RPMI8226 (cell line): ENCODE measurements around the gene LHX4.
A peak's percentile ranks its signal among the peaks of the same experiment; 100 is the strongest.

ENCODE experiments used
- DNase-seq: peaks from one replicate; pipeline ENCODE4 v3.0.0-alpha.2; 2015

The LHX4 gene

DNA sequence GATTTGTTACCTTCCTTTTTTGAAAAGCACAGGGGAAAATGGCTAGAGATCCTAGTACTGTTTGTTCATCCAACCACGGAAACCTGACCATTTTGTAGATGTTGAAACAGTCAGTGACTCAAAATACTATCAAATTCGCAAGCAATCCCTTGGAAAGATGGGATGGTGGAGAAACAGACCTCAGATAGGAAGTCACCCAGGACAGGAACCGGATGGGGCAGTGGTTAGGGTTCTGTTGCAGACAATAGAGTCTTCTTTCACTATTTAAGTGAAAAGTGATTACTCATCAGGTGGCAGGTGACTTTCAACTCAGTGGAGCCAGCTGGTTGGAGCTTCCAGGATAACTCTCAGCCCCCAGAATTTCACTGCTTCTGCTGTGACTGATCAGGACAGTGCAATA lies 17.0 kb downstream of the LHX4 start:
- DNase-seq: peak; percentile 35

DNA sequence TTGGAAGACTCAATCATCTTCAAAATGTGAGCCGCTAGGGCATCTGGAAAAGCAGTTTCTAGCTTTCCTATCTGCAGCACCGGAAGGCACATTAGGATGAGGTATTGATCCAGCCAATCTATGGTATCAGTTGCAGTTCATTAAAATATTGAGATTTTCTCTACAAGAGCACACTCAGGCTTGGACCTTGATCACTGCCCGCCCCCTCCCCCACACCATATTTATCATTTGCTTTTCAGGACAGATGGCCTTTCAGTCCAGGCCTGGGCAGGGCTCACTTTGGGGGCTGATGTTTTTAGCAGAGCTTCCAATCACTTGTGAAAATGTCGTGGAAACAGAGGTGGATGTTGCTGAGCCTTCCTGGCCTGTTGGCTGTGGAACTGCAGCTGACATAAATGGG lies 17.5 kb downstream of the LHX4 start:
- no peak for DNase-seq

DNA sequence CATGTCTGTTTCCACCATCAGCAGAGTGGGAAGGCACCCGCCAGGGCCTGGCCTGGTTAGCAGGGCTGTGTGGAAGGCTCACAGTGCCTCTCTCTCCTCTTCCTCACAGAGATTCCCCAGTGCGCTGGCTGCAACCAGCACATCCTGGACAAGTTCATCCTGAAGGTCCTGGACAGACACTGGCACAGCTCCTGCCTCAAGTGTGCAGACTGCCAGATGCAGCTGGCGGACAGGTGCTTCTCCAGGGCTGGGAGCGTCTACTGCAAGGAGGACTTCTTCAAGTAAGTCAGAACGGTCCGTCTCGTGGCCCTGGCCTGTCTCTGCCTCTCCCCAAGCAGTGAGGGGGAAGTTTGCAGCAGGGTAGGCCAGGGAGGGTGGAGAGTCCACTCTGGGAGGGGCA lies 18.1 kb downstream of the LHX4 start:
- DNase-seq: no peak

DNA sequence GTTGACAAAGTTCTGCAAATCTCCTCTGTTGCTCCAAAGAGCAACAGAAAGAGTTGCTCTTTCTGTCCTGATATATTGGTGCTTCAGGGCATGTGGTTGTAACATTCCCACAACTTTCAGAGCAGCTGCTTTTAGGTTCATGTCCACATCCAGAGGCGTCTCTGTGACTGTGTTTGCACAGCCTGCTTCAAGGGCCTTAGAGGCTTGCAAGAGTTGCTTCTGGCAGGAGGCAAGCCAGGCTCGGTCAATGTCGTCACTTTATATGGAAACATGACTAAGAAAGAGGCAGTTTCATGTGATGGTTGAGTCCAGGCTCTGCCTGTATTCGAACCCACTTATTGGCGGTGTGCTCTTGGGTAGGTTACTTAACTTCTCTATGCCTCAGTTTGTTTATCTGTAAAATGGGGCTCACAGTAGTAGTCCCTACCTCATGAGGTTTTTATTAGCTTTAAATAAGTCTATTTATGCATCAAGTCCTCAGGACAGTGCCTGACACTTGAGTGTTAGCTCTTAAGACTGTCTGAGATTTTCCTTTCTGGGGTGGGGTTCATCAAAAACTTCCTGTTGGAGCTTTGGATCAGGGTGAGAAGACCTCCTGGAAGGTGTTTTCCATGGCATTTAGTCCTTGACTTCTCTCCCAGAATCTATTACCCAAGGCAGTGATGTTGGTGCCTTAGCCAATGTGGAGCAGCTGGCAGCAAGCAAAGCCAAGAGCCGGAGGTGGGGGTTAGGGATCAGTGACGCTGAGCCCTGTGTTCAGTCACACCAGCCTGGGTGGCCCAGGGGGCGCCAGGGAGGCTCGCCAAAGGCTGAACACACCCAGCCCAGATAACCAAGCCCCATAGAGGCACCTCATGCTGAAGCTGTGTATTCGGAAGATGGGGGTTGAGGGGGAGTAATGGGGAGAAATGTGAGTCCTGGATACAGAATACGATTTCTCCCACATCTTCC lies 18.9 kb downstream of the LHX4 start:
- peak; percentile 40 for DNase-seq

DNA sequence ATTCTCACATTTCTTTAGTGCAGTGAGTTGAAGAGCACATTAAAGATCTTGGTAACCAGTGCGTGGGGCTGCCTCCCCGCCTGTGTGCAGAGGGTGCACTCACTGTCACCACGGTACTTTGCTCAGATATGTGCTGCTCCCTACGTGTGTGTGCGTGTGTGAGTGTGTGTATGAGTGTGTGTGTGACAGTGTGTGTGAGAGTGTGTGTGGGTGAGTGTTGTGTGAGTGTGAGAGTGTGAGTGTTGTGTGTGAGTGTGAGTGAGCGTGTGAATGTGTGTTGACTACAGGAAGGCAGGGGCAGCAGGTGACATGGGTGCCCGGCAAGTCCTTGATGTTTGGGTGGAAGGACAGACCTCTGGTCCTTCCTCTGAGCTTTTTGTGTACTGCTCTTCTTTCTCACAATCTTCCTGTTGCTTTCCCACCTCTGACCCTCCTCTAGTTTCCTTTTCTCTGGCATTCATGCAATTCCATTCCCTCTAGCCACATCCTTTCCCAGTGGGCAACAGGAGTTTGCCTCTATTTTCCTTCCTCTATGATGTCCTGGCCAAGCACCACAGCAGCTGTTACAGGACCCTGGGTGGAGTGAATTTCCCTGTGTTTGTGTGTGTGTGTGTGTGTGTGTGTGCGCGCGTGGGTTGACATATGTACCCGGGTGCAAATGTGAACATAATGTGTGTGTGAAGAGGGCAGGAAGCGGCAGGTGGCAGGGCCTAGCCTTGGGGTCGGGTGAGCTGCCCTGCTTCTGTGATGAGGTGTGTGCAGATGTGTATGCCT lies 19.8 kb downstream of the LHX4 start:
- DNase-seq: no peak

DNA sequence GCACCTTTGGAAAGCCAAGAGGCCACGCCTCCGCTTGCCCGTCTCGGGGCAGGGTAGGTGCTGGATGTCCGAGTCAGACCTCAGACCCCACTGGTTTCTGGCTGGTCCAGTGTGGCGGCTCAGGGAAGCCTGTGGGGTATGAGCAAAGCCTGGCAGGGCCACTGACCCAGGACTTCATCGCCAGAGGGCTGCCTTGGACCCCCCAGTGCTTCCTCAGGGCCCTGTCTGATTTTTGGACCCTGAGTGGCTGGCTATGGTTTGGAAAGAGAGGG lies 20.4 kb downstream of the LHX4 start:
- no peak for DNase-seq

DNA sequence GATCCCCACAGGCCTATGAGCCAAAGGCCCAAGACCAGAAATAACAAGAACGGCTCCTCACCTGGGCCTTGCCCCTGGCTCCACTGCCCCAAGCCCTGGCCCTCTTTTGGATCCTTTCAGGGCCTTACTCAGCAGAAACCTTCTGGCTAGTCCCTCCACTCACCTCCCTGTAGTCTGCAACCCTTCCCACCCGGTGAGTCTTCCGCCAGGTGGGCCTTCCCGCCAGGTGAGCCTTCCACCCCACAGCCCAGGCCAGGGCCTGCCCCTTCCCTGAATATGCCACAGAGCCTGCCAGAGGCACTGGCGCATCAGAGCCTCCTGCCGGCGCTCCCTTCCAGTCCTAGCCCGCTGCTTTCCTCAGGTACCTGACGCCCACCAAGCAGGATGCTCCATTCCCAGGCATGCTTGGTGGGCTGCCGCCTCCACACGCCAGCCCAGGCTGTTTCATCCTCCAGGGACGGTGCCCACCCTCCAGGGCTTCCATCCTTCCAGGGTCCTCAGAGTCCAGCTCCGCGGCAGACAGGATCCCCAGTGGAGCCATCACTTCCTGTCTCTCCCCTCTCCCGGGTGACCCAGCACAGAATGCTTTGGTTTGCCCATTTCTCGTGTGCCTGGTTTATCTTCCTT lies 20.9 kb downstream of the LHX4 start:
- DNase-seq: no peak

DNA sequence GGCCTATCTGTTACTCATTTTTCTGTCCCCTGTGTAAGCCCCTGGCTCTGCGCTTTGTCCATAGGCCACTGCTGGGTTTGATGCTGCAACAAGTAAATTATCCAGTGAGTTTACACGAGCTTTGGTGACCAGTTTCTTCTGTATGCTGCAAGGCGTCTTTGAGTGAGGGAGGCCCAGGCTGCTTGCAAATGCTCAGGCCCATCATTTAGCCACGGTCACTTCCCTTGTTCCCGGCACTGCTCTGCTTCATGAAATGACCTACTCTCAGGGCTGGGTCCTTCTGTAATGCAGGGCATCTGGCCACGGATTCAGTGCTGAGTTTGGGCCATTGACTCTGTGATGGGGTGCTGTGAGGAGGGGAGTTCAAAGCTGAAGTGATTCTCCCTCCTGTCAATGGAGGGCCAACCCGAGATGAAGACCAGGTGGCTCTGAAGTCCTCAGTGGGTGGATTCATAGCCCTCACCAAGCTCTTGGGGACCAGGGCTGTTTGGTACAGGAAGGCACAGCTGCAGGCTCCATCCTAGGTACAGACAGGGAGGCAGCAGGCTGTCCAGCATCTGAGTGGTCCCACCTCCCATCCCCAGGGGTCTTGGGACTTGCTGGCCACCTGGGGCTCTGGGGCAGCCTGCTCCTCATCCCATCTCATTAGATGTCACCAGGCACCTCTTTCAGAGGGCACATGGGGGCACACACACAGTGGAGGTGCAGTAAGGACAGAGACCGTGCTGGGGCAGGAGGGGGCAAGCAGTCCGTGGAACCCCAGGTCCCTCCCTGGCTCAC lies 21.7 kb downstream of the LHX4 start:
- no peak for DNase-seq

DNA sequence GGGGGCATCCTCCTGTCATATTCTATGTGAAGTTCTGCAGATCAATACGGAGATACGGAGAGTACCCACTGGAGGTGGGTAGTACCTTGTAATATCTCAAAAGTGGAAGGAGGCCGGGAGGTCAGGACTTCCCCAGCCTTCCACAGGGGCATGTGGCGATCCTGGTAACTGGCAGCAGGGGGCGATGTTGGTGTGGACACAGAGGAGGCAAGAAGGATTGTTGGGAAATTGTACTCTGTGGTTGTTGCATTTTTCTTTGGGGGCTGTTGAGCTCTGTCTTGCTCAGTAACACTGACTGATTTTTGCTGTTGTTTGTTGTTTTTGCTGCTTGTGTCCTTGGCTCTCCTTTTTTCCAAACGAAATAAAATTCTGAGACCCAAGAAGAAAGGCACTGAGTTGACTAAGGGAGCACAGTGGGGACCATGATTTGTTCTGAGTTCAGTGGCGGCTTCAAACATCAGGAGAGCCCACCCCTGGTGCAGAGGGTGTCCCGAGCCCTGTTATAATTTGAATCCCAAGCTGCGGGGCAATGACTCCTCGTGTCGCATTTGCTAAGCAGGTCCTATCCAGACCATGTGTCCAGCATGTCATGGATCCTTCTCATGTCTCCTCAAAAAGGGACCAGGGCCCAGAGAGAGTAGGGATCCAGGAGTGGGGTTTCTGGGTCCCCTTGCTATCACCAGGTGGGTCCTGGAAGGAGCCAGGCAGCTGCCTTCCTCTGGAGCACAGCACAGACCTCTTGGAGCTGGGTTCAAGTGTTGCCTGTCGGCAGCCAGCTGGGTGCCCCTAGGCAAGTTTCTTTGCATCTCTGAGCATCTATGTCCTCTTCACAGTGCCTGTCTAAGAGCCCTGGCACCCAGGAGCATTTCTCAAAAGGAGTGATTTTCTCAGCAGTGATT lies 22.8 kb downstream of the LHX4 start:
- peak; percentile 86 for DNase-seq

DNA sequence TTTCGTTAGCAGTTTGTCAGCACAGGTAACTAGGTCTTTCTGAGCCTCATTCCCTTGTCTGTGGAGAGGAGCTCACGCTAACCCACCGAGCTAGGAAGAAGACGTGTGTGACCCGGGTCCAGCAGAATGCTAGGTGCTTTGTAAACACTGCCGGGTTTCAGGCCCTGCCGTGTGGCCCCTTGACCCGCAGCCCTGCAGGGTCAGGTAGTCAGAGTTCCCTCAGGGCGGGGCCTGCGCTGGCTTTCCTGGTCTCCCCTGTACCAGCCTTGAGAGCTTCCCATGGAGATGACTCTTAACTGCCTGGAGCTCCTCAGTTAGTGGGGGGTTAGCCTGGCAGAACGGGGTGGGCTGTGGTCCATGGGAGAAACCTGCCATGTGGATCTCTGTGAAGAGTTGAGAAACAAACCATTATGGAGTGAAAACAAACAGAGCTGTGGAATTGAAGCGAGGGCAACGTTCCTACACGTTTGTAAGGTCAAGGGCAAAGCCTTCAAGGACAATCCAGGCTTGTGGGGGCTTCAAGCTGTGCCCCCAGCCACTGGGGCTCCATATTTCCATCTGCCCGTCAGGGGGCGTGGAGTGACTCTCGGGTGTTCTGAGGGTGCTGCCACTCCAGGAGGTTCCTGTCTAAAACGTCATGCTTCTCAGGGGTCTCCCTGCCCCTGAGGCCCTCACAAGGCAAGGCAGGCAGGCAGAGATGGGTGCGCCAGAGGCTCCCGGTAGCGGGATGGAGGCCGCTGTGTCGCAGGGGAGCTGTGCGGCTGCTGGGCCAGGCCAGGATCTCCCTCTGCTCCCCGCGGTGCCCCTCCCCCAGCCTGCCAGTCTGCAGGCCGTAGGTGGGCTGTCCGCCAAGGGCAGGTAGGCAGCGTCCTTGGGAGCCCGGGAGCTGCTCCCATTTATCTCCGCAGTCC lies 23.8 kb downstream of the LHX4 start:
- no peak for DNase-seq

DNA sequence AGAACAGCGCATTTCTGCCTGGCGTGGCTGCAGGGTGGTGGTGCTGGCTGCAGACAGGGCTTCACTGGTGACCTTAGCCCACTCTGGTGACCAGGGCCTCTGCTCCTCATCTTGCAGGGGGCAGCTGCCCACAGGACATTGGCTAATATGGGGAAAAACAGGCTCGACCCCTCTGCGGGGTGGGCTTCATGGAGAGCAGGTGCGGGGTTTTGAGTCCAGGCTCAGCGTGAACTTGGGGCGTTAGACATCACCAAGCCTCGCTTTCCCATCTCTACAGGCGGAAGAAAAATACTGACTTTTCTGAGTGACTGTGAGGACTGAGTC lies 24.4 kb downstream of the LHX4 start:
- no peak for DNase-seq

DNA sequence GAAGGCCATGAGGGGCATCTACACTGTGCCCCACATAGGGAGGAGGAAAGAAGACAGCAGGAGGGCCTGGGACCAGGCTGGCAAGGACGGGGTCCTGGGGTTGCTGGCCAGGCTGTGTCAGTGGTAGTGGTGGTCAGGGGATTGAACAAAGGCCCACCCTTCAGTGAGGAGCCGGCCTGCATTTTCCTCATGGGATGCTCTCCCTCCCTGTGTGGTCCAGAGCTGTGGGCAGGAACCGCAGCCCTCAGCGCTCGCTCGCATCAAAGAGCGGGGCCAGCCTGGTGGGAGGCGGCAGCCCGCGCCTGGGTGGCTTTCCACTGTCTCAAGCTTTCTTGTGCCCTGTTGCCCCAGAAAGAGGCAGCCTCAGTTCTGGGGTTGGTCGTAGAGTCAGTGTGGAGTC lies 24.8 kb downstream of the LHX4 start:
- no peak for DNase-seq

DNA sequence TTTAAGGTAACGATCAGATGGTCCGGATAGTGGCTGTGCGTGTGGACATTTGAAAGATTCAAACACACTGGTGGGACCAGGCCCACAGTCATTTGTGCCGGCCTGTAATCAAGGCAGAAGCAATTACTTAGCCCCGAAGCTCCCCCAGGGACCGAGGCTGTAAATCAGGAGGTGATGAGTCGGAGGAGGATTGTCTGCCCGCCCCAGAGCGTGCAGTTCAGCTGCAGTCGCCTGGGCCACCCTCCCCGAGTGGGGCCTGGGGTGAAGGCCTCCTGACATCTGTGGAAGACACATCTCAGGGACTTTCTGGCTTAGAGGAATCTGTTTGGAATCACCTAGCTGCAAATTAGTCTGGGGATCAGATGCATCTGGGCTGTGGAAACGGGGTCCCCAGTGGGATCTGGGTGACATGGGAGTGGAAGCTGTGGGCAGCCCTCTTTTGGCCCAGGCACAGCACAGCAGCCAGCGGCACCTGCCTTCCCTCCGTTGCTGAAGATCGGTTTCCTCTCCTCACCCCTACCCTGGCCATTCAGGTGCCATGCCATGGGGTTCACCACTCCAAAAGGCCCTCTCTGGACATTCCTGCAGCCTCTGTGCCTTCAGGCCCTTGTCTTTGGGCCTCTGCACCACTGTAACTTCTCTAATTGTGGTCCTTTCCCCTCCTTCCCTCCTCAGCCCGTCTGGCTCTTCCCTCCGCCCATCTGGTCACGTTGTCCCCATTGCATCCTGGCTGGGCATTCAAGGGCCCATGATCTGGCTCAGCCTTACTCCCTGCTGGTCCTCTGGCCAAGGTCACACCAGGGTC lies 25.7 kb downstream of the LHX4 start:
- no peak for DNase-seq

DNA sequence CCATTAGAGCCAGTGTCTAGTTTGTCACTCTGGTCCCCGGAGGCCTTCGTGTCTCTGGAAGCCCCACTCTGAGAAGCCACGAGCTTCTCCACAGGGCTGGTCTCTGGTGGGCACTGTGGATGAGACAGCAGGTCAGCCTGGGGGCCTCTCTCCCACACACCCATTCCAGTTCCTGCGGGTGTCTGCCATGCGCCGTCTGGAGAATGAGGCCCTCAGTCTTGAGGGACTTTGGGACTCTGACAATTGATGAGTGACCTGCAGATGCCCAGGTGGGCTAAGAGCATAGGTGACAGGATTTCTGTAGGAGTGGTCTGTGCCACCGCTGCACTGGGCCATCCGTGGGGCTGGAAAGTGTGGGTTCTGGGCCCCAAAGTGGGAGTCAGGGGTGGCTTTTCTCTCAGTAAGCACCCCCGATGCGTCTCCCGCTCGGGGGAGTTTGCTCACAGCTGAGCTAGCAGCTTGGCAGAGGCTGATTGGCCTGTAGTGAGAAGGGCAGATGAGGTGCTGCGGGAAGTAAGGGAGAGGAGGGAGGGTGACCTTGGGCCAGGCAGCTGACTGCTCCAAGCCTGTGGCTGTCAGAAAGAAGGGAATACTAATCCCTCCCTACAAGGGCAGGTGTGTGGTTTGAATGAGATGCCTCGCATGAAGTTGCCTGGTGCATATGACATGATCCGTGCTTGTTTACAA lies 26.4 kb downstream of the LHX4 start:
- DNase-seq: no peak

DNA sequence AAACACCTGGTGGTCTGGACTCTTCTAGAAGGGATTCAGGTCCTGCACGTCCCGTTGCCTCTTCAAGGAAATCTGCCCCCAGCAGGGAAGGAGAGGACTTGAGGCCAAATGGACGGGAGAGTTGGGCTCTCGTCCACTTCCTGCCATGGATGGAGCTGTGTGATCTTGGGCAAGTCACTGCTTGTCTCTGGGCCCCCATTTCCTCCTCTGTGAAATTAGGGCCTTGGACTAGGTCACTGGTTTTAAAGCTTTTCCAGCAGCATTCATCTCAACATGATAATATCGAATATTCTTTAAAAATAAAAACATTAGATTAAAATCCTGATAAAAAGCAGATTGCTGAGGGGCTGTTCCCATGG lies 26.9 kb downstream of the LHX4 start:
- DNase-seq: no peak

DNA sequence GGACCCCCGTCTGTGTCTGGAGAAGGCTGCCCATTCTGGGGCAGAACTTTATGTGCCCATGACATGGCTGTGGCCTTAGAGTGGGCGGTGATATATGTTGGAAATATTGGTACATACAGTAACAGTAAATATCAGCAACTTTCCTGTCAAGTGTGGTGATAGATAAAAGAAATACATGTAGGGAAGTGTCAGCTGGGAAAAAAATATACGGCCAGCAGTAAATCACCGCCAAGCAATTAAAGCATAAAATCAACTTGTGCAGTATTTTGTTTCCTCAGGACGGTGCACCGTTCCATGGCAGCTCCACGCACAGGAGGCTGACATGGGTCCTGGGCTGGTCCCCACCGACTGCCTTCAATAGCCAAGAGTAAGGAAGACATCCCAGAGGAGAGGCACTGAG lies 27.4 kb downstream of the LHX4 start:
- no peak for DNase-seq

DNA sequence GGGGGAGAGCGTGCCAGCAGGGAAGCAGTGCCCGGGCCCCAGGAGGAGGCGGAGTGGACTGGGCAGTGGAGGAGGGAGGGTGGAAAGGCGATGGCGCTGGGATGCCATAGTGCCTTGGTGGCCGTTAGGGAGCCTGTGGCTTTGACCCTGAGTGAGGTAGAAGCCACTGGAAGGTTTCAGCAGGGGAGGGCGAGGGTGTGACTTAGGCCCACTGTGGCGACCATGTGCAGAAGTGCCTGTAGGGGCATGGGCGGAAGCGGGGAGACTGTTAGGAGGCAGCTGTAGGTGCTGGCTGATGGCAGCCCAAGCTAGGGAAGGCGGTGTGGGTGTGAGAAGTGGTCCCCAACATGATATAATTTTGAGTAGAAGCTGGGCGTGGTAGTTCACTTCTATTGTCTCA lies 28.2 kb downstream of the LHX4 start:
- DNase-seq: no peak

DNA sequence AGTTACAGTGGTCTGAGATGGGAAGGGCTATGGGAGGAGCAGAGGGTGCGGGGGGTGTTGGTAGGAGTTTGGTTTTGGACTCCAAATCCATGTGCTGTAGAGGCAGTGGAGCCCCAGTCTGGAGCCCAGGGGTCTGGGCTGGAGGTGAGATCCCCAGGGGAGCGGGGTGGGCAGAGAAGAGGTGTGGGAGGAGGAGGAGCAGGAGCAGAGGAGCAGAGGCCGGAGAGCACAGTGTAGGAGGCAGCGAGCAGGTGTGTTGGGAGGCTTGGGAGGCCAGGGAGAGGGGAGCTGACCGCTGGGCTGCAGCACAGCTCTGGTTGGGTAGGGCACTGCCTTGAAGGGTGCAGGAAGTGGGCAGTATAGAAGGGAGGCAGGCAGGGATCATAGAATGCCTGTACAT lies 28.9 kb downstream of the LHX4 start:
- DNase-seq: no peak

DNA sequence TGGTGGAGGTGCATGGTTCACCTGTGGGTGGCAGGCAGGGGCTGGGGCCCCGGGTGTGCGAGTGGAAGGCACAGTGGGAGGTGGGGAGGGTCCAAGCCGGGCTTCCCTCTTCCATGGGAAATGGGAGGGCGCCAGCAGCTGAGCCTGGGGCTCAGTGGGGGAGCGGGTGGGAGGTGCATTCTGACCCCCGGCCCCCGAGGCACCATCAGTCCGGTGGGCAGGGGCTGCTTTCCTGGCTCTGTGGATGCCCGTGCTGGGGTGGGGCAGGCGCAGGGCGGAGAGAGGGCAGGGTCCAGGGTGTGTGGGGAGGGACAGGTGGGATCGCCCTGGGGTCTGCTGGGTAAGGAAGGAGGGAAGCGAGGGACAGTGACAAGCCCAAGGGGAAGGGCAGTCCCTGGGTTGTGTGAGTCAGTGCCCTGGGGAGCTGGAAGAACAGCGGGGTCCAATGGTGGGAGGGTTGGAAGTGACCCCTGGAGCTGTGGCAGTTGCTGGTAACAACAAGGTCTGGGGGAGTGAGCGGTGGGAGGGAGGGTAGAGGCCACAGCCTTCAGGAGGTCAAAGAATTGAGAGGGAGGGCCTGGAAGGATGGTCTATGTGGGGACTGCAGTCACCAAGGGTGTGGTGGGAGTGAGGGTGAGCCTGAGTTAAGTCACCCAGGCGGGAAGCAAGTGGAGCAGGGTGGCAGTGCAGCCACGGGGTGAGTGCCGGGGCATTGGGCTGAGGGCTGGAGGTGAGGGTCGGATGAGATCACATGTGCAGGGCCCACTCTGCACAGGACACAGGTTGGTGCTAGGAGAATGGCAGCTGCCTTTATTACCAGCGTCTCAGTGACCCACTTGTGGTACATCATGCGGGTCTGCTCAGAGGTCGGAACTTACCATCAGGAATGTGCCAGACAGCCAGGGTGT lies 29.6 kb downstream of the LHX4 start:
- DNase-seq: no peak
